ENCODE data around the gene TRIOBP. TPM values are rescaled to one million over a fixed set of nuclear protein-coding genes. Genes with fewer than 3 reads are reported as not detected.

Gene TRIOBP
- total RNA-seq, 1 donor from 2014 or later = 42.9 TPM

DNA sequence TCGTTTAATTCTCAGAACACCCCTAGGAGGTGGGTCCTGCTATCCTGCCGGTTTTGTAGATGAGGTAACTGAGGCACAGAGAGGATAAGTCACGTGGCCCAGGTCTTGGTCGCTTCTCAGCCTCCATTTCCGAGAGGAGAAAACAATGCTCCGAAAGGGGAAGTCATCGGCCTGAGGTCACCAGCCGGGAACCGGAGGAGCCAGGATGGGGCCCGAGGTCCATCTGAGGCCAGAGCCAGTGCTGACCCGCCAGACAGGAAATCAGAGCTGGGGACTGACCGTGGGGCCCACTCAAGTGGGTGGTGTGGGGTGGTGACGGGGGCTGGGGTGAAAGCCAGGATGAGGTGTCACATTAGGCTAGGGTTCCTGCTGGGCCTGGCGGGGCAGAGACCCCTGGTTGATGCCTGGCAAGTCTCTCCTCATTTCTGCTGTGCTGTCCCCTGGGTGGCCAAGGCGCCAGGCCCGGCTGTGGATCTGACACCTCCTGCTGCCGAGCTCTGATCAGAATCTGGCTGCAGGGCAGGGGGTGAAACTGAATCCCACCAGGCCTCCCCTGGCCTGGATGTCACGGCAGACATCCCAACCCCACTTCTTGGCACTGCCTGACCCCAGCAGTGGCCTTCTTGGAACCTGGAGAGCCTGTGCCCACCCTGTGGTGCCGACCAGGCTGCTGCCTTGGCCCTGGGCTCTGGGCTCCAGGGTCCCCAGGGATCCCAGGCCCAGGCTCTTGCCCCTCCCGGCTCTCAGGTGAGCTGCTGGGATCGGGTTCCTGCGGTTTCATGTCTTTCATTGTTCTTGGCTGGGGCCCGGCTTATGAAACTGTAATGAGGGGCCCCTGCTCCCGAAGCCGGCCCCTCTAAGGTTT, 12.0 kb downstream of the TRIOBP start:
- no peaks in the 10 kb centered on the region for H3K9me3 Mint-ChIP-seq
- no peaks in the 10 kb centered on the region for H3K27me3 Mint-ChIP-seq
- H3K4me1 Mint-ChIP-seq (ENCODE audit: unreplicated experiment) = peaks cover 3% of the 10 kb centered on the region
- peaks cover 4% of the 10 kb centered on the region for H3K36me3 Mint-ChIP-seq
- H3K4me3 Mint-ChIP-seq = no peak overlapping the region
- DNase-seq (ENCODE audit: extremely low spot score, unreplicated experiment) = no peak
- no peak overlapping the region for H3K27ac Mint-ChIP-seq
- TF ChIP-seq, protein P1, sequence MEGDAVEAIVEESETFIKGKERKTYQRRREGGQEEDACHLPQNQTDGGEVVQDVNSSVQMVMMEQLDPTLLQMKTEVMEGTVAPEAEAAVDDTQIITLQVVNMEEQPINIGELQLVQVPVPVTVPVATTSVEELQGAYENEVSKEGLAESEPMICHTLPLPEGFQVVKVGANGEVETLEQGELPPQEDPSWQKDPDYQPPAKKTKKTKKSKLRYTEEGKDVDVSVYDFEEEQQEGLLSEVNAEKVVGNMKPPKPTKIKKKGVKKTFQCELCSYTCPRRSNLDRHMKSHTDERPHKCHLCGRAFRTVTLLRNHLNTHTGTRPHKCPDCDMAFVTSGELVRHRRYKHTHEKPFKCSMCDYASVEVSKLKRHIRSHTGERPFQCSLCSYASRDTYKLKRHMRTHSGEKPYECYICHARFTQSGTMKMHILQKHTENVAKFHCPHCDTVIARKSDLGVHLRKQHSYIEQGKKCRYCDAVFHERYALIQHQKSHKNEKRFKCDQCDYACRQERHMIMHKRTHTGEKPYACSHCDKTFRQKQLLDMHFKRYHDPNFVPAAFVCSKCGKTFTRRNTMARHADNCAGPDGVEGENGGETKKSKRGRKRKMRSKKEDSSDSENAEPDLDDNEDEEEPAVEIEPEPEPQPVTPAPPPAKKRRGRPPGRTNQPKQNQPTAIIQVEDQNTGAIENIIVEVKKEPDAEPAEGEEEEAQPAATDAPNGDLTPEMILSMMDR (conservative IDR thresholded peaks at IDR 0.05) = no peak

DNA sequence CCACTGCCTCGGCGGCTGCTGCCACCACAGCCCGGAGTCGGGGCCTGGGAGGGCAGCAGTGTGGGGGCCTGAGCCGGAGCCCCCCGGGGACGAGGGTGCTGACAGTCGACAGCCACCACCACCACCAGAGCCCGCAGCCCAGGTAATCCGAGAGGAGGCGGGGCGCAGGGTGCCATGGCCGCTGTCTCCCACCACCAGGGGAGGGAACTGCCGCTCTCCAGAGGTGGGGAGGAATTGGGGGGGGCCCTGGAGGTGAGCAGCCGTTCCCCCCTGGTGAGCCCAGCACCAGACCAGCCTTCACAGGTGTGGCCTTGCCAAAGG, 12.6 kb downstream of the TRIOBP start:
- H3K27ac Mint-ChIP-seq = no peak overlapping the region
- TF ChIP-seq, protein P1 (conservative IDR thresholded peaks at IDR 0.05) = no peak
- H3K36me3 Mint-ChIP-seq = peaks cover 4% of the 10 kb centered on the region
- H3K27me3 Mint-ChIP-seq = no peaks in the 10 kb centered on the region
- no peaks in the 10 kb centered on the region for H3K9me3 Mint-ChIP-seq
- H3K4me1 Mint-ChIP-seq (ENCODE audit: unreplicated experiment) = peaks cover 3% of the 10 kb centered on the region
- H3K4me3 Mint-ChIP-seq = no peak overlapping the region
- DNase-seq (ENCODE audit: extremely low spot score, unreplicated experiment) = no peak

DNA sequence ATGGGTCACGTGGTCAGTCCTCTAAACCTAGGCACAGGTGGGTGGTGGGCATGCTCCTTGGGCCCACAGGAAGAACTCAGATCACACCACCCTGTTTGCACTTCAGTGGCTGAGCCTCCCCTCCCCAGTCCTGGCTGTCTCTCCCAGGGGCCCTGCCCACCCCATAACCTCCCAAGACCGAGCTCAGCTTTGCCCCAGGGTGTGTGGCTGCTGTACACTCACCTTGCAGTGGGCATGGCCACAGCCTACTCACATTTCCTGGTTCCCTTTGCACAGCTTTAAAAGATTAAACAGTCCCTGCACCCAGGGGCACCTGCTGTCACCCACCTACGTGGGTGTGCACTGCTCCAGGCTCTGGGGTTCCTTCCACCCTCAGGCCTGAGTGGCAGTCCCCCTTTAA, 13.8 kb downstream of the TRIOBP start:
- H3K4me3 Mint-ChIP-seq = no peak overlapping the region
- DNase-seq (ENCODE audit: extremely low spot score, unreplicated experiment) = no peak
- no peaks in the 10 kb centered on the region for H3K27me3 Mint-ChIP-seq
- peaks cover 3% of the 10 kb centered on the region for H3K4me1 Mint-ChIP-seq (ENCODE audit: unreplicated experiment)
- no peaks in the 10 kb centered on the region for H3K9me3 Mint-ChIP-seq
- TF ChIP-seq, protein P1 (conservative IDR thresholded peaks at IDR 0.05) = no peak
- H3K36me3 Mint-ChIP-seq = peaks cover 4% of the 10 kb centered on the region
- H3K27ac Mint-ChIP-seq = no peak overlapping the region

DNA sequence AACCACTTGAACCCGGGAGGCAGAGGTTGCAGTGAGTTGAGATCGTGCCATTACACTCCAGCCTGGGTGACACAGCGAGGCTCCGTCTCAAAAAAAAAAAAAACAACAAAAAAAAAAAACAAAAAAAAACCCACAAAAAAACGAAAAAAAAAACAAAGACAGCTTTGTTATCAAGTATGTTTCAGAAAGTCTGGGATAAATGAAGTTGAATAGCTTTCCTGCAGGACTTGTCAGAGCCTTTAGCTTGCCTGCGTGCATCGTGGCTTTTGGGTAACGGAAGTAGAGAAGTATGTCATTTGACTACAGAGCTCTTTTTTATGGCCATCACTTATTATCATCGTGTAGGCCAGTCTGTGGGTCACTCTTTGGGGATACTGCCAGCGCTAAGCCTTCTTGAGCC, 14.6 kb downstream of the TRIOBP start:
- no peak for DNase-seq (ENCODE audit: extremely low spot score, unreplicated experiment)
- H3K4me3 Mint-ChIP-seq = no peak overlapping the region
- peaks cover 5% of the 10 kb centered on the region for H3K36me3 Mint-ChIP-seq
- no peak overlapping the region for H3K27ac Mint-ChIP-seq
- TF ChIP-seq, protein P1 (conservative IDR thresholded peaks at IDR 0.05) = no peak
- no peaks in the 10 kb centered on the region for H3K27me3 Mint-ChIP-seq
- peaks cover 3% of the 10 kb centered on the region for H3K4me1 Mint-ChIP-seq (ENCODE audit: unreplicated experiment)
- no peaks in the 10 kb centered on the region for H3K9me3 Mint-ChIP-seq

DNA sequence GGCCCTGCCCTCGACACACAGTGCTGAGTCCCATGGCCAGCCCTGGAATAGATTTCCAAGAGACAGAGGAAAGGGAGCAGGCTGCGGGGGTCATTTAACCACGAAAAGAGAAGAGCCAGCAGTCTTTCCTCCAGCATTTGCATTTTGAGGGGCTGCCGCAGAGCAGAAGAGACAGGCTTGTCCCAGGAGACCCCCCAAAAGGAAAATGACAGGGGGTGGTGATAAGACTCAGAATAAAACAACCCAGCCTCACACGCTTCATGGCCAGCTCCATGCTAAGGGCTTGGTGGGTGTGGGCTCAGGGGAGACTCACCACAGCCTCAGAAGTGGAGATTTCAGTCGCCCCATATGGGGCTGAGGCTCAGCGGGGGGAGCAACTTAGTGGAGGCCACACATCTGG, 16.9 kb downstream of the TRIOBP start:
- Mint-ChIP-seq H3K9me3 (no peaks in the 10 kb centered on the region), H3K27ac (no peak overlapping the region), H3K4me1 (ENCODE audit: unreplicated experiment) (peaks cover 3% of the 10 kb centered on the region), H3K36me3 (peaks cover 10% of the 10 kb centered on the region), H3K4me3 (no peak overlapping the region), H3K27me3 (no peaks in the 10 kb centered on the region)
- no peak for DNase-seq (ENCODE audit: extremely low spot score, unreplicated experiment)
- TF ChIP-seq, protein P1 (conservative IDR thresholded peaks at IDR 0.05) = no peak

All from type B pancreatic cell (in vitro differentiated cells).